GM18870 (cell line): ENCODE measurements around the gene SLC7A10.

Experiments used
- ATAC-seq: cut with Tn5 transposase; IDR thresholded peaks from one replicate; pipeline ENCODE4 v1.9.1; 2021; ENCODE audit warnings: moderate library complexity; ENCODE audit not compliant: unreplicated experiment

The SLC7A10 gene

DNA sequence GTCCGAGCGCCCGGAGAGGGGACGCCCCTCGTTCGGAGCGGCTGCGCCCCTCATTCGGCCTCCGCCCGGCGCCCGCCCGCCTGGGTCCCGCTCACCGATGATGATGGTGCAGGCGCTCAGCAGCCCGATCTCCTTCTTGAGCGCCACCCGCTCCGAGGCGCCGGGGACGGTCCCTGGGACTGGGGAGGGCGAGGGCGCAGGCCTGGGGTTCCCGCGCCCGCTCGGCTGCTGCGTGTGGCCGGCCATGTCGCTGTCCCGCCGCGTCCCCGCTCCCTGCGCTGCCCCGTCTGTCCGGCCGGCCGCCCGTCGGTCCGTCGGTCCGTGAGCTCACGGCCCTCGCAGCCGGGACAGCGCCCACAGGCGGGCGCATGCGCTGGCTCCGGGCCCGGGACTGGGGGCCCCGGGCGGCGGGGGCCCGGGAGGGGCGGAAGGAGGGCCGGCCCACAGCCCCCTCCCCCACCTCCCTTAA, at the start of gene SLC7A10:
TSS of gene SLC7A10 (minus strand) at position 393 of the 469 bp plus-strand sequence. CDS start at position 246, 147 bp downstream.
- ATAC-seq: no peak

- ATAC-seq: no peak
Measured at GRCh38 chr19:33274663-33275558, 49.3 kb upstream of the SLC7A10 start.

GRCh38 chr19:33273881-33274662, 48.4 kb upstream of the SLC7A10 start:
- ATAC-seq: no peak

GRCh38 chr19:33273065-33273736, 47.6 kb upstream of the SLC7A10 start:
- no peak for ATAC-seq

DNA sequence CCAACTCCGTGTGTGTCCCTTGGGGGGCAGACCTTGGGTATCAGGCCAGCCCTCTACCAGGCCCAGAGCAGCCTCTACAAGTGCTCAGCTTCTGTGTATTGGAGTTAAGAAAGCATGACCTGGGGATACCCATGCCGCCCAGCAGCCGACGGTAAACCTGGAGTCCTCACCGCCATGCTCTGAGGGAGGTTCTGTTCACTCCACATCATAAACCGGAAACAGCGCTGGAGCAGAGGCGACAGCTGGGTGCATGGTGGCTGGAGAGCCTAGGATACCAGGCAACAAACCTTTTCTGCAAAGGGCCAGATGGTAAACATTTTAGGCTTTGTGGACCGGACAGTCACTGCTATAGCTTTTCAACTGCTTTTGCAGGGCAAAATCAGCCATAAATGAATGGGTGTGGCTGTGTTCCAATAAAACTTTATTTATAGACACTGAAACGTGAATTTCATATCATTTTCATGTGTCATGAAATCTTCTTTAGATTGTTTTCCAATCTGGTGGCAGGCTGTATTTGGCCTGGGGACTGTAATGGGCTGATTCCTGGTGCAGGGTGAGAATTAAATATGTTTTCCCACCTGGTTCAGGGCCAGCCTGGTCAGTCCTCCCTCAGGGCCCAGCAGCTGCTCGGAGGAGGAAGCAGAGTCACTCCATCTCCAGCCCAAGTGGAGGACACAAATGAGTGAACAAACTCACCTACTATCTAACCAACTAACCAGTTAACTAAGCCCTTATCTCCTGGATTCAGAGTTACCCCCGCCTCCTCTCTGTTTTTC, 45.8 kb upstream of the SLC7A10 start:
- ATAC-seq: no peak

DNA sequence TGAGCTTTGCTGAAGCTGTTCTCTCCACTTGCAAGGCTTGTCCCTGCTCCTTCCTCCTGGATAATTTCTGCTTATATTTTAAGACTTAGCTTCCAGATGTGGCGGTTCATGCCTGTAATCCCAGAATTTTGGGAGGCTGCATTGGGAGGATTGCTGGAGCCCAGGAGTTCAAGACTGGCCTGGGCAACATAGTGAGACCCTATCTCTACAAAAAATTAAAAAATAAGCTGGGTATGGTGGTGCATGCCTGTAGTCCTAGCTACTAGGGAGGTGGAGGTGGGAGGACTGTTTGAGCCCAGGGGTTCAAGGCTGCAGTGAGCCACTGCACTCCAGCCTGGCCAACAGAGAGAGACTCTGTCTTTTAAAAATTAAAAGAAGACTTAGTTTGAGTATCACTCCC, 45.1 kb upstream of the SLC7A10 start:
- ATAC-seq: no peak

- no peak for ATAC-seq
Measured at GRCh38 chr19:33269016-33269415, 43.4 kb upstream of the SLC7A10 start.

GRCh38 chr19:33268162-33268991, 42.7 kb upstream of the SLC7A10 start:
- no peak for ATAC-seq

DNA sequence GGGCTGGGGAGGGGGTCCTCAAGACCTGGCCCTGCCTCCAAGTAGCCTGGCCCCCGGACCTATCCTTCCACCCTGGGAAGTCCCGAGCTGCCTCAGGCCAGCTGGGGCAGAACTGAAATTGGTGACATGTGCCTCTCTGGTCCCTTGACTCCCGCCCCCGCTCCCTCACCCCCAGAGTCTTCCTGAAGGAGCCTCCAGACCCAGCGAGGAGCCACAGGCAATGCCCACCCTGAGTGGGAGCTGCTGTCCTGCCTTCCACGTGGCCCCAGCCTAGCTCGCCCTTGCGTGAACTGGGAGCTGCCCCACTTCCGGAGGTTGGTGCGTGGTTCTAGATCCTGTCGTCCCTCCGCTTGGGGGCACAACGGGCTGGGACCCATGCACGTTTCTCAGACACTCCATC, 42.1 kb upstream of the SLC7A10 start:
- no peak for ATAC-seq

- ATAC-seq: no peak
Measured at GRCh38 chr19:33266974-33267484, 41.4 kb upstream of the SLC7A10 start.

GRCh38 chr19:33264881-33265445, 39.3 kb upstream of the SLC7A10 start:
- ATAC-seq: no peak

- ATAC-seq: no peak
Measured at GRCh38 chr19:33263325-33264023, 37.8 kb upstream of the SLC7A10 start.

DNA sequence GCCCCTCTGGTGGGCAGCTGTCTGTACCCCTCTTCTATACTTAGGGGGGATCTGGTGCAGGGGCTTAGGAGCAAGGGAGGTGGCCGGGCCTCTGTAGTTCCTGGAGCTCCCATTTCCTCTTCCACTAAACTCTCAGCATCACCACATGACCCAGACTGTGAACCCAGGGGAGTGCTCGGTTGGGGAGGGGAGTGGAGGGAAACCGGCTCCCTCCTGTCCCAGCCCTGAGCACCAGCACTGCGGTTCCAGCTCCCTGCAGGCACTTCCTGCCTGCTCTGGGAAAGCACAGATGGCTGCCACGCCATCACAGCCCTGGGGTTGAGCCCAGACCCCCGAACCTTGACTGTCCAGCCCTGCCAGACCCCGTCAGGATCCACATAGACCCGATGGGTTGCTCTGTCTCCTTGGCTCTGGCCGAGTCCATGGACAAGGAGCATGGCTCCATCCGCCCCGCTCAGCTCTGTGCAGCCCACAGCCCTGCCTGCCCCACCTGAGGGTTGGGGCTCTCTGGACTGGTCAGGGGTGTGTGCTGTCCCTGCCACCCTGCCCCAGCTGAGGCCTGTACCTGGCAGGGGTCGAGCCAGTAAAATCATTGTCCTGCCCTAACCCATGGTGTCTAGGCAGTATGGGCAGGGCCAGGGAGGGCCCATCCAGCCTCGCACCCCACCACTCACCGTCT, 36.0 kb upstream of the SLC7A10 start:
- ATAC-seq: no peak

DNA sequence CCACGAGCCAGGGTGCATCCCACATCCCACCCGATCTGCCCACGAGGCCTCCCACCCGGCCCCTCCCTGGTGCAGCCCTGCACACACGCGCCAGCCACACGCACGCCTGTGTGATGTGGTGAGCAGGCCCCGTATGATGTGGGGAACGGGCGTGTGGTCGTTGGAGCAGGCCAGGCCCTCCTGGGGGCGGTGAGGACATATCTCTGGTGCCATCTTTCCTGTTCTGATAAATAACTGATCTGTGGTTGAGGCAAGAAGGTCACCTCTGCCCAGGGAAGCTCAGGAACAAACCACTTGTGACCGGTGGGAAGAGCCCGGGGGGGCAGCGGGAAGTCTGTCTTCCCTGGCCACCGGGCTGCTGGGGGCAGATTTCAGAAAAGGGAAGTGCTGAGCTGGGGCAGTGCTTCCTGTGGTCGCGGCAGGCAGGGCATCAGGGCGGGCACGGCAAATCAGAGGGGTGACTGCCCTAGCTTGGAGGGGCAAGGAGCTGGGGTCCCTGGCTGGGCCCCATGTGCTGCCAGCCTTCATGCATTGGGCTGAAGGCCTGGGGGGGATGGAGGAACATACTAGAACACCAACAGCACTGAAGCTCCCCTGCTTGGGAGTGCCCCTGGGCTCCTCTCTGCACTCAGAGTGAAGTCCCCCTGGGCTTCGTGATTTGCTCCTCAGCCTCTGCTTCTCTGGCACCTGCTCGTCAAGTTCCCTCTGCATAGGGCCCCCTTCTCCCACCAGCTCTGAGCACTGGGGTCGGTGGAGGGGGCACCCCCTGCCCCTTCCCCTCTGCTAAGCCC, 35.2 kb upstream of the SLC7A10 start:
- ATAC-seq: no peak

DNA sequence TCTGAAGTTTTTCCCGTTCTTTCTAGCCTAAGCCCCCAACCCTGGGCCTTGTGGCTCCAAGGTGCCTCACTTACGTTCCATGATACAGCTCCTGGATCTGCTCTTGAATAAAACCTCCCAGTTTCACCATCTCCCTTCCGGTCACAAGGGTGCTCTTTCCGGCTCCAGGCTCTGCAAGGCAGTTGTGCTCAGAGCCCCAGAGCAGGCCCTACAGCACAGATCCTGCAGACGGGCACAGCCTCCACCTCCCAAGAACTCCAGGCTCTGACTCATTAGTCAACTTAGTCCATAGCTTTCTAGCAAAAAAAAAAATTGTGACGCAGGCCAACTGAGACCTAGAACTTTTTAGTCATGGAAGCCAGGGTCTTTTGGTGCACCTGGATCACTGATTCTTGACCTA, 33.9 kb upstream of the SLC7A10 start:
- ATAC-seq: no peak

DNA sequence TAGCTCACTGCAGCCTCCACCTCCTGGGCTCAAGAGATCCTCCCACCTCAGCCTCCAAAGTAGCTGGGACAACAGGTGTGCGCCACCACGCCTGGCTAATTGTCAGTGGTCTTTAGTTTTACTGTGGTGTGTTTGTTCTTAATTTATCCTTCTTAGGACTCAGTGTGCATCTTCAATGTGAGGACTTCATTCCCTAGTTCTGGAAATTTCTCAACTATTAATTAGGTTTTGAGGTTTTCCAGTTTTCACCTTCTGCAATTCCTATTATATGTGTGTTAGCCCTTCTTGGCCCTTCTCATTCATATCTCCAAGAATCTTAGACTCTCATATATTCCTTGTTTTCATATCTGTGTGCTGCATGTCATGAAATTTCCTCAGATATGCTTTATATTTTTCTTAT, 32.2 kb upstream of the SLC7A10 start:
- no peak for ATAC-seq

GRCh38 chr19:33256261-33256660, 30.6 kb upstream of the SLC7A10 start:
- ATAC-seq: no peak
